ENCODE data around the gene ZDHHC8. TPM values are rescaled to one million over a fixed set of nuclear protein-coding genes. Genes with fewer than 3 reads are reported as not detected.

The ZDHHC8 gene
- polyA plus RNA-seq, 2 of the 4 experiments (the other 2 are of a cell fraction), result 5.3 to 28.1 TPM

DNA sequence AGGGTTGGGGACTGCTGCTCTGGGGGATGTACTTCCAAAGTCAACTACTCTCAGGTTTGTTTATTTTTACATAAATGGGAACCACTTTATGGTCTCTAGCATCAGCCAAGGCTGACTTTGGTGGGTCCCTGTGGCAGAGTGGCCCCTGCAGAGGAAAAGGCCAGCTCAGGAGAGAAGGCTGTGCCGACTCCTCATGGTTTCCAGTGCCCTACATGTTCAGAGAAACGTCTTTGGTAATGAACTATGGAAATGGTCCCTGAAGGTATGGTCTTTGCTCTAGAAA is 3.0 kb upstream of the ZDHHC8 start:
- CTCF ChIA-PET, result interaction anchor here (1.0 to 1.2 kb wide), 2 partner anchors 10 to 158 kb away, joined by 3 to 4 read pairs; no protein-coding TSS in a partner anchor

DNA sequence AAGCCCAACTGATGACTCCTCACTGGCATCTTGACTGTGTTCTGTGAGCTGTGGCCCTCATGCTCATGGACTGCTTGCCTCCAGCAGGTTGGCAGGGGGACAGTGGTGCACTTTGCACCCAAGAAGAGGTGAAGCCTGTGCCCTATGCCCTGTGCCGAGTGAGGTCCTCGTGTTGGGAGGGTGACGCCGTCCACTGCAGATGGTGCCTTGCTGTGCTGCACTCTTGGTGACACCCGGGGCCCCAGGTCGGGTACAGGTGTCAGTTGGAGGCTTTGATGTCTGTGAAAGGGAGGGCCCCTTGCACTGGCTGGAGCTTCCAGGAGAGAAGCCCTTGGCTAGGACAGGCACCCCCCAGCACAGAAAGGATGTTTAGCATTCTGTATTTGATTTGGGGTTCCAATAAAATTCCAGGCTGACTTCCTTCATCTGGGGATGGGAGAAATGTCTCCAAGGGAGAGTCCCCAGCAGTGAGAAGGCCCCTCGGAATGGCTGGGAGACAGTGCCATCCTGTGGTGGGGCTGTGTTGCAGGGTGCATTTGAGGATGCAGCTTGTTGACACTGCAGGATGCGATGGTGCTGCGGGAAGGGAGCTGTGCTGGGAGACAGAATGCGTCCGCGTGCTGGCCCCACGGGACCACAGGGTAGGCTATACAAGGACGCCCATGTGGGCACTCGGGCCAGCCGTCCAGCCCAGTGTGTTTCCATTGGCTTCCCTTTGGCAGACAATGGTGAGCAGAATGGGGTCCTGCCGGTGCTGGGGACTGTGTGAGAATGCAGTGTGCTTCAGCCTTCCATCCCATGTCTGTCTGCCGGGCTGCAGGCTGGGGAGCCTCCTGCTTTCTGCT is 2.5 kb upstream of the ZDHHC8 start:
- DNase-seq (ENCODE audit: low read depth in 1 of 2, low spot score in 1 of 2), result peak in 1 of 2 experiments; percentile 46

More for the DNA sequence above, 3.0 kb upstream of the ZDHHC8 start:
- ATAC-seq, result no peak
- 70% methylated on average over 2 of the region's 2 CpGs for WGBS (ENCODE audit: missing lambda C conversion rate)
- POLR2A ChIA-PET, result no interaction called here
- no peak for FAIRE-seq
- Histone ChIP-seq H3K27ac (no peak overlapping the region), H3K4me3 (no peak overlapping the region), H3K4me1 (peaks cover 7% of the 10 kb centered on the region; the same call in 1 of the 3 replicates), H3K4me2 (no peak overlapping the region), H3K9me3 (no peaks in the 10 kb centered on the region)
- no peak for DNase-seq (ENCODE audit: low read depth in 1 of 2, low spot score in 1 of 2)
- no peak for TF ChIP-seq ZNF302 (CRISPR knock-in tag; IDR thresholded peaks at IDR 0.05)
- TF ChIP-seq CHD4 (IDR thresholded peaks at IDR 0.05; ENCODE audit: borderline replicate concordance), result no peak
- no peak for TF ChIP-seq NPAS2 (CRISPR knock-in tag; IDR thresholded peaks at IDR 0.05; ENCODE audit: borderline replicate concordance)
- TF ChIP-seq, protein P1, sequence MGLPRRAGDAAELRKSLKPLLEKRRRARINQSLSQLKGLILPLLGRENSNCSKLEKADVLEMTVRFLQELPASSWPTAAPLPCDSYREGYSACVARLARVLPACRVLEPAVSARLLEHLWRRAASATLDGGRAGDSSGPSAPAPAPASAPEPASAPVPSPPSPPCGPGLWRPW (IDR thresholded peaks at IDR 0.05), result no peak
- TF ChIP-seq JUNB (IDR thresholded peaks at IDR 0.05), result no peak
- TF ChIP-seq ZFP36 (IDR thresholded peaks at IDR 0.05; ENCODE audit: borderline replicate concordance, partially characterized antibody), result no peak
- TF ChIP-seq, protein P2, sequence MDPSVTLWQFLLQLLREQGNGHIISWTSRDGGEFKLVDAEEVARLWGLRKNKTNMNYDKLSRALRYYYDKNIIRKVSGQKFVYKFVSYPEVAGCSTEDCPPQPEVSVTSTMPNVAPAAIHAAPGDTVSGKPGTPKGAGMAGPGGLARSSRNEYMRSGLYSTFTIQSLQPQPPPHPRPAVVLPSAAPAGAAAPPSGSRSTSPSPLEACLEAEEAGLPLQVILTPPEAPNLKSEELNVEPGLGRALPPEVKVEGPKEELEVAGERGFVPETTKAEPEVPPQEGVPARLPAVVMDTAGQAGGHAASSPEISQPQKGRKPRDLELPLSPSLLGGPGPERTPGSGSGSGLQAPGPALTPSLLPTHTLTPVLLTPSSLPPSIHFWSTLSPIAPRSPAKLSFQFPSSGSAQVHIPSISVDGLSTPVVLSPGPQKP (IDR thresholded peaks at IDR 0.05; ENCODE audit: low read depth, low read length), result no peak
- TF ChIP-seq POLR2A (IDR thresholded peaks at IDR 0.05; ENCODE audit: low read length), result no peak
- TF ChIP-seq, protein P3, sequence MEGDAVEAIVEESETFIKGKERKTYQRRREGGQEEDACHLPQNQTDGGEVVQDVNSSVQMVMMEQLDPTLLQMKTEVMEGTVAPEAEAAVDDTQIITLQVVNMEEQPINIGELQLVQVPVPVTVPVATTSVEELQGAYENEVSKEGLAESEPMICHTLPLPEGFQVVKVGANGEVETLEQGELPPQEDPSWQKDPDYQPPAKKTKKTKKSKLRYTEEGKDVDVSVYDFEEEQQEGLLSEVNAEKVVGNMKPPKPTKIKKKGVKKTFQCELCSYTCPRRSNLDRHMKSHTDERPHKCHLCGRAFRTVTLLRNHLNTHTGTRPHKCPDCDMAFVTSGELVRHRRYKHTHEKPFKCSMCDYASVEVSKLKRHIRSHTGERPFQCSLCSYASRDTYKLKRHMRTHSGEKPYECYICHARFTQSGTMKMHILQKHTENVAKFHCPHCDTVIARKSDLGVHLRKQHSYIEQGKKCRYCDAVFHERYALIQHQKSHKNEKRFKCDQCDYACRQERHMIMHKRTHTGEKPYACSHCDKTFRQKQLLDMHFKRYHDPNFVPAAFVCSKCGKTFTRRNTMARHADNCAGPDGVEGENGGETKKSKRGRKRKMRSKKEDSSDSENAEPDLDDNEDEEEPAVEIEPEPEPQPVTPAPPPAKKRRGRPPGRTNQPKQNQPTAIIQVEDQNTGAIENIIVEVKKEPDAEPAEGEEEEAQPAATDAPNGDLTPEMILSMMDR (IDR thresholded peaks at IDR 0.05), result no peak
- no peak for TF ChIP-seq FOXS1 (CRISPR knock-in tag; IDR thresholded peaks at IDR 0.05)
- TF ChIP-seq RAD21 (conservative IDR thresholded peaks at IDR 0.05 in 1 of 2, IDR thresholded peaks at IDR 0.05 in 1 of 2), result no peak
- no peak for TF ChIP-seq RFX5 (IDR thresholded peaks at IDR 0.05)
- TF ChIP-seq, protein P4, sequence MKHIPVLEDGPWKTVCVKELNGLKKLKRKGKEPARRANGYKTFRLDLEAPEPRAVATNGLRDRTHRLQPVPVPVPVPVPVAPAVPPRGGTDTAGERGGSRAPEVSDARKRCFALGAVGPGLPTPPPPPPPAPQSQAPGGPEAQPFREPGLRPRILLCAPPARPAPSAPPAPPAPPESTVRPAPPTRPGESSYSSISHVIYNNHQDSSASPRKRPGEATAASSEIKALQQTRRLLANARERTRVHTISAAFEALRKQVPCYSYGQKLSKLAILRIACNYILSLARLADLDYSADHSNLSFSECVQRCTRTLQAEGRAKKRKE (CRISPR knock-in tag; IDR thresholded peaks at IDR 0.05; ENCODE audit: low read depth), result no peak
- TF ChIP-seq, protein P5, sequence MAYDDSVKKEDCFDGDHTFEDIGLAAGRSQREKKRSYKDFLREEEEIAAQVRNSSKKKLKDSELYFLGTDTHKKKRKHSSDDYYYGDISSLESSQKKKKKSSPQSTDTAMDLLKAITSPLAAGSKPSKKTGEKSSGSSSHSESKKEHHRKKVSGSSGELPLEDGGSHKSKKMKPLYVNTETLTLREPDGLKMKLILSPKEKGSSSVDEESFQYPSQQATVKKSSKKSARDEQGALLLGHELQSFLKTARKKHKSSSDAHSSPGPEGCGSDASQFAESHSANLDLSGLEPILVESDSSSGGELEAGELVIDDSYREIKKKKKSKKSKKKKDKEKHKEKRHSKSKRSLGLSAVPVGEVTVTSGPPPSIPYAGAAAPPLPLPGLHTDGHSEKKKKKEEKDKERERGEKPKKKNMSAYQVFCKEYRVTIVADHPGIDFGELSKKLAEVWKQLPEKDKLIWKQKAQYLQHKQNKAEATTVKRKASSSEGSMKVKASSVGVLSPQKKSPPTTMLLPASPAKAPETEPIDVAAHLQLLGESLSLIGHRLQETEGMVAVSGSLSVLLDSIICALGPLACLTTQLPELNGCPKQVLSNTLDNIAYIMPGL (CRISPR knock-in tag; IDR thresholded peaks at IDR 0.05; ENCODE audit: borderline replicate concordance), result no peak

More for the DNA sequence above, 2.5 kb upstream of the ZDHHC8 start:
- no peak overlapping the region for H3K4me2 ChIP-seq
- H3K4me1 ChIP-seq, result peaks cover 7% of the 10 kb centered on the region; the same call in 1 of the 3 replicates
- FAIRE-seq (no peak), ATAC-seq (peak; percentile 15 to 59; a peak in 3 of 6 replicates)
- WGBS (ENCODE audit: missing lambda C conversion rate), result 65% methylated on average over 11 of the region's 18 CpGs
- no peak overlapping the region for H3K4me3 ChIP-seq
- H3K9me3 ChIP-seq, result no peaks in the 10 kb centered on the region
- ChIA-PET POLR2A (no interaction called here), CTCF (interaction anchor here (0.7 to 1.3 kb wide), 4 partner anchors 9 to 22 kb away, joined by 3 to 5 read pairs (median 4); partner anchors contain the start of gene RANBP1)
- TF ChIP-seq HDAC2 (IDR thresholded peaks at IDR 0.05), result no peak
- TF ChIP-seq POLR2AphosphoS2 (conservative IDR thresholded peaks at IDR 0.05; ENCODE audit: low read length), result peak; percentile 79; the same call in 1 of the 2 replicates
- TF ChIP-seq, protein P3 (IDR thresholded peaks at IDR 0.05), result peak; percentile 27; the same call in 1 of the 3 replicates
- TF ChIP-seq RAD21 (conservative IDR thresholded peaks at IDR 0.05 in 1 of 2, IDR thresholded peaks at IDR 0.05 in 1 of 2), result peak in 1 of 2 experiments; percentile 27; a peak in 2 of 5 replicates
- TF ChIP-seq, protein P6, sequence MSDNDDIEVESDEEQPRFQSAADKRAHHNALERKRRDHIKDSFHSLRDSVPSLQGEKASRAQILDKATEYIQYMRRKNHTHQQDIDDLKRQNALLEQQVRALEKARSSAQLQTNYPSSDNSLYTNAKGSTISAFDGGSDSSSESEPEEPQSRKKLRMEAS (IDR thresholded peaks at IDR 0.05), result 0 out of 2 replicates have a peak, but pooled peaks have one; percentile 13
- no peak for TF ChIP-seq RARB (CRISPR knock-in tag; IDR thresholded peaks at IDR 0.05)
- no peak overlapping the region for H3K27ac ChIP-seq

All from A549 (cell line).